HG03439 (cell line): ENCODE data around the gene PPP2R3C.
"Not testable (repeated sequence)": the region's sequence is repeated elsewhere in the genome, so short reads cannot be mapped to it uniquely, and the experiment has no call there.

ENCODE experiments used
- ATAC-seq: cut with Tn5 transposase; IDR thresholded peaks from one replicate; pipeline ENCODE4 v1.9.1; 2021; ENCODE audit warnings: mild to moderate bottlenecking, moderate library complexity; ENCODE audit not compliant: unreplicated experiment

PPP2R3C gene

GRCh38 chr14:35121887-35122695 is at the start of gene PPP2R3C, which contains the start of gene PRORP:
Gene PPP2R3C (minus strand): TSS chr14:35121990. CDS start chr14:35121959, 31 bp downstream.
Gene PRORP (plus strand): TSS chr14:35122552. CDS start chr14:35123246, 694 bp downstream.
- ATAC-seq: peak; percentile 80

- no peak for ATAC-seq
Observed at GRCh38 chr14:35167496-35167895, 45.7 kb upstream of the PPP2R3C start.

GRCh38 chr14:35164849-35165248 is 43.1 kb upstream of the PPP2R3C start:
- ATAC-seq: no peak

- ATAC-seq: no peak
Observed at GRCh38 chr14:35163384-35163783, 41.6 kb upstream of the PPP2R3C start.

- ATAC-seq: no peak
Observed at GRCh38 chr14:35161231-35161630, 39.4 kb upstream of the PPP2R3C start.

- no peak for ATAC-seq
Observed at GRCh38 chr14:35159742-35160409, 38.1 kb upstream of the PPP2R3C start.

GRCh38 chr14:35158951-35159653 is 37.3 kb upstream of the PPP2R3C start:
- no peak for ATAC-seq

- no peak for ATAC-seq
Observed at GRCh38 chr14:35158491-35158890, 36.7 kb upstream of the PPP2R3C start.

GRCh38 chr14:35155962-35156361 is 34.2 kb upstream of the PPP2R3C start:
- no peak for ATAC-seq

- ATAC-seq: no peak
Observed at GRCh38 chr14:35154016-35154415, 32.2 kb upstream of the PPP2R3C start.

GRCh38 chr14:35152531-35152930 is 30.7 kb upstream of the PPP2R3C start:
- ATAC-seq: not testable (repeated sequence)

GRCh38 chr14:35149239-35149638 is 27.4 kb upstream of the PPP2R3C start:
- ATAC-seq: no peak

GRCh38 chr14:35147711-35148110 is 25.9 kb upstream of the PPP2R3C start:
- no peak for ATAC-seq

GRCh38 chr14:35147186-35147585 is 25.4 kb upstream of the PPP2R3C start:
- ATAC-seq: no peak

GRCh38 chr14:35146711-35147149 is 24.9 kb upstream of the PPP2R3C start:
- no peak for ATAC-seq

GRCh38 chr14:35144029-35144428 is 22.2 kb upstream of the PPP2R3C start:
- ATAC-seq: no peak

- ATAC-seq: no peak
Observed at GRCh38 chr14:35140718-35141581, 19.2 kb upstream of the PPP2R3C start.

- no peak for ATAC-seq
Observed at GRCh38 chr14:35138585-35138984, 16.8 kb upstream of the PPP2R3C start.

- no peak for ATAC-seq
Observed at GRCh38 chr14:35134329-35135123, 12.7 kb upstream of the PPP2R3C start.
